ENCODE data around the gene GNB5. TPM values are rescaled to one million over a fixed set of nuclear protein-coding genes. Genes with fewer than 3 reads are reported as not detected.
A peak's percentile ranks its signal among the peaks of the same experiment; 100 is the strongest.

The GNB5 gene
- total RNA-seq, 1 donor from 2014 or later = 48.6 TPM

- no peak overlapping the region for H3K4me3 ChIP-seq
- H3K27ac ChIP-seq = no peak overlapping the region
- H3K36me3 ChIP-seq = no peaks in the 10 kb centered on the region
- intact Hi-C loops (cut with DNase I) = no loop called here
- no peaks in the 10 kb centered on the region for H3K27me3 ChIP-seq
- no peak for DNase-seq (ENCODE audit: extremely low spot score in 2 of 2)
- no peaks in the 10 kb centered on the region for H3K4me1 ChIP-seq
- no peaks in the 10 kb centered on the region for H3K9me3 ChIP-seq
- TF ChIP-seq CTCF (IDR thresholded peaks at IDR 0.05) (peak; percentile 54 to 69 (median 67)), POLR2AphosphoS5 (IDR thresholded peaks at IDR 0.05; ENCODE audit: insufficient read depth in 1 of 2, low read depth in 1 of 2) (no peak)
These were observed 36.3 kb upstream of the GNB5 start for GRCh38 chr15:52227456-52227855.

- H3K27me3 ChIP-seq = no peaks in the 10 kb centered on the region
- H3K27ac ChIP-seq = no peak overlapping the region
- TF ChIP-seq CTCF (IDR thresholded peaks at IDR 0.05) (no peak), POLR2A (IDR thresholded peaks at IDR 0.05) (no peak), POLR2AphosphoS5 (IDR thresholded peaks at IDR 0.05; ENCODE audit: insufficient read depth in 1 of 2, low read depth in 1 of 2) (no peak)
- no peaks in the 10 kb centered on the region for H3K36me3 ChIP-seq
- no peak overlapping the region for H3K4me3 ChIP-seq
- no peaks in the 10 kb centered on the region for H3K4me1 ChIP-seq
- DNase-seq (ENCODE audit: extremely low spot score in 2 of 2) = peak in 1 of 2 donors; percentile 0
- intact Hi-C loops (cut with DNase I) = no loop called here
- no peaks in the 10 kb centered on the region for H3K9me3 ChIP-seq
These were observed 34.0 kb upstream of the GNB5 start for GRCh38 chr15:52225230-52225629.

GRCh38 chr15:52224211-52224610 is 33.0 kb upstream of the GNB5 start:
- TF ChIP-seq POLR2A (IDR thresholded peaks at IDR 0.05) = no peak
- DNase-seq (ENCODE audit: extremely low spot score in 2 of 2) = peak in 1 of 2 donors; percentile 6
- Histone ChIP-seq H3K36me3 (no peaks in the 10 kb centered on the region), H3K9me3 (no peaks in the 10 kb centered on the region), H3K27ac (no peak overlapping the region), H3K4me1 (no peaks in the 10 kb centered on the region), H3K27me3 (no peaks in the 10 kb centered on the region), H3K4me3 (no peak overlapping the region)
- intact Hi-C loops (cut with DNase I) = no loop called here

GRCh38 chr15:52221730-52222129 is 30.5 kb upstream of the GNB5 start:
- intact Hi-C loops (cut with DNase I) = no loop called here
- Histone ChIP-seq H3K4me3 (no peak overlapping the region), H3K27me3 (no peaks in the 10 kb centered on the region), H3K36me3 (no peaks in the 10 kb centered on the region), H3K27ac (no peak overlapping the region), H3K4me1 (no peaks in the 10 kb centered on the region), H3K9me3 (no peaks in the 10 kb centered on the region)
- TF ChIP-seq CTCF (IDR thresholded peaks at IDR 0.05) (no peak), POLR2AphosphoS5 (IDR thresholded peaks at IDR 0.05; ENCODE audit: insufficient read depth in 1 of 2, low read depth in 1 of 2) (no peak), POLR2A (IDR thresholded peaks at IDR 0.05) (no peak)
- DNase-seq (ENCODE audit: extremely low spot score in 2 of 2) = no peak

GRCh38 chr15:52220937-52221660 is 29.9 kb upstream of the GNB5 start:
- Histone ChIP-seq H3K36me3 (no peaks in the 10 kb centered on the region), H3K9me3 (no peaks in the 10 kb centered on the region), H3K27me3 (no peaks in the 10 kb centered on the region), H3K4me1 (no peaks in the 10 kb centered on the region), H3K27ac (no peak overlapping the region), H3K4me3 (no peak overlapping the region)
- TF ChIP-seq POLR2A (IDR thresholded peaks at IDR 0.05) (no peak), CTCF (IDR thresholded peaks at IDR 0.05) (no peak), POLR2AphosphoS5 (IDR thresholded peaks at IDR 0.05; ENCODE audit: insufficient read depth in 1 of 2, low read depth in 1 of 2) (no peak)
- no peak for DNase-seq (ENCODE audit: extremely low spot score in 2 of 2)
- intact Hi-C loops (cut with DNase I) = no loop called here
